K562 (cell line): Measurements from ENCODE around the gene FANCD2. TPM values are rescaled to one million over a fixed set of nuclear protein-coding genes. Genes with fewer than 3 reads are reported as not detected.

ENCODE experiments used
- ZNF408 ChIP-seq: fragments of 250-450 bp; sonication (Bioruptor Pico); IDR thresholded peaks from 2 replicates; pipeline ENCODE4 v1.4.0; 2020; ENCODE audit warnings: low read depth, mild to moderate bottlenecking, moderate library complexity
- polyA plus RNA-seq, 8 experiments: library from polyadenylated mRNA; depleted of rRNA in 4 of 8; stranded (reverse) in 5 of 8; unstranded in 3 of 8; fragments of >200 nt; fragmentation: Nextera tagmentation in 2 of 8; fragmentation: Illumina TruSeq in 1 of 8; extraction: Ambion mirVana in 2 of 8; extraction: Trizol in 1 of 8; gene quantifications; 2 replicates each; pipeline versions ENCODE4 v1.2.1 to v1.2.3, GENCODE V29; 2011 to 2014; ENCODE audit warnings: inconsistent platforms in 1 of 8, missing spikeins in 1 of 8
- total RNA-seq, 7 experiments: library from RNA; depleted of rRNA in 6 of 7; stranded (reverse); fragments of >200 nt in 6 of 7; fragmentation: Illumina TruSeq in 2 of 7; extraction: Trizol in 2 of 7; gene quantifications; 2 replicates each; pipeline versions ENCODE4 v1.2.1 to v1.2.3, GENCODE V29; 2011 to 2021; ENCODE audit warnings: low replicate concordance in 1 of 7
- TF ChIP-seq, protein P1 (sequence below): fragments of 450-650 bp; IDR thresholded peaks from 2 replicates; pipeline ENCODE4 v1.6.1; 2016; ENCODE audit warnings: mild to moderate bottlenecking, moderate library complexity
- TF ChIP-seq, protein P2 (sequence below): fragments of 450-650 bp; IDR thresholded peaks from 2 replicates; pipeline ENCODE4 v1.6.1; 2017; ENCODE audit warnings: antibody characterized with exemption, mild to moderate bottlenecking

Gene FANCD2
- total and polyA plus RNA-seq, 9 of the 15 experiments (the other 6 are each of a cell fraction or from before 2014, with no cell fraction given) = 59.4 to 137 (median 96.1) TPM

DNA sequence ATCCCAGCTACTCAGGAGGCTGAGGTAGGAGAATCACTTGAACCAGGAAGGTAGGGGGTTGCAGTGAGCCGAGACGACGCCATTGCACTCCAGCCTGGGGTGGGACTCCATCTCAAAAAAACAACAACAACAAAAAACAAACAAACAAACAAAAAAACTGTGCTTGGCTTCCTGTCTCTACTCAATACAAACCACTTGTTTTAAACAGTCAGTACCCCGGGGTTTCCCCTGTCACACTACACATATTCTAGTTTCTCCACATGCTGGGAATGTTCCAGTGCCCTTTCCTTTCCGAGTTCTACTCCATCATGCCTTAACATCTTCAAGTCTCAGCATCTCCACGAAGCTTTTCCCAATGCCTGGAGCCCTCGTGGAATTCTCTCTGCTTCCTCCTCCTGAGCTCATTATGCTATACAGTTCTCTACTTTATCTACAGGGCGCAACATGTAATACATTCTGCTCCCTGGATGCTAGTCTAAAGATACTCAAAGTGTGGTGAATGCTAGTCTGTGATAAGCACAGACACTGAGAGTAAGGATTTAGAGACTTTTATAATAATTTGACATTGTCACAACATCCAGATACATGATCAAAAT is 47.4 kb upstream of the FANCD2 start (continued):
- no peak for TF ChIP-seq ZNF408 (CRISPR knock-in tag)
- TF ChIP-seq, protein P1, sequence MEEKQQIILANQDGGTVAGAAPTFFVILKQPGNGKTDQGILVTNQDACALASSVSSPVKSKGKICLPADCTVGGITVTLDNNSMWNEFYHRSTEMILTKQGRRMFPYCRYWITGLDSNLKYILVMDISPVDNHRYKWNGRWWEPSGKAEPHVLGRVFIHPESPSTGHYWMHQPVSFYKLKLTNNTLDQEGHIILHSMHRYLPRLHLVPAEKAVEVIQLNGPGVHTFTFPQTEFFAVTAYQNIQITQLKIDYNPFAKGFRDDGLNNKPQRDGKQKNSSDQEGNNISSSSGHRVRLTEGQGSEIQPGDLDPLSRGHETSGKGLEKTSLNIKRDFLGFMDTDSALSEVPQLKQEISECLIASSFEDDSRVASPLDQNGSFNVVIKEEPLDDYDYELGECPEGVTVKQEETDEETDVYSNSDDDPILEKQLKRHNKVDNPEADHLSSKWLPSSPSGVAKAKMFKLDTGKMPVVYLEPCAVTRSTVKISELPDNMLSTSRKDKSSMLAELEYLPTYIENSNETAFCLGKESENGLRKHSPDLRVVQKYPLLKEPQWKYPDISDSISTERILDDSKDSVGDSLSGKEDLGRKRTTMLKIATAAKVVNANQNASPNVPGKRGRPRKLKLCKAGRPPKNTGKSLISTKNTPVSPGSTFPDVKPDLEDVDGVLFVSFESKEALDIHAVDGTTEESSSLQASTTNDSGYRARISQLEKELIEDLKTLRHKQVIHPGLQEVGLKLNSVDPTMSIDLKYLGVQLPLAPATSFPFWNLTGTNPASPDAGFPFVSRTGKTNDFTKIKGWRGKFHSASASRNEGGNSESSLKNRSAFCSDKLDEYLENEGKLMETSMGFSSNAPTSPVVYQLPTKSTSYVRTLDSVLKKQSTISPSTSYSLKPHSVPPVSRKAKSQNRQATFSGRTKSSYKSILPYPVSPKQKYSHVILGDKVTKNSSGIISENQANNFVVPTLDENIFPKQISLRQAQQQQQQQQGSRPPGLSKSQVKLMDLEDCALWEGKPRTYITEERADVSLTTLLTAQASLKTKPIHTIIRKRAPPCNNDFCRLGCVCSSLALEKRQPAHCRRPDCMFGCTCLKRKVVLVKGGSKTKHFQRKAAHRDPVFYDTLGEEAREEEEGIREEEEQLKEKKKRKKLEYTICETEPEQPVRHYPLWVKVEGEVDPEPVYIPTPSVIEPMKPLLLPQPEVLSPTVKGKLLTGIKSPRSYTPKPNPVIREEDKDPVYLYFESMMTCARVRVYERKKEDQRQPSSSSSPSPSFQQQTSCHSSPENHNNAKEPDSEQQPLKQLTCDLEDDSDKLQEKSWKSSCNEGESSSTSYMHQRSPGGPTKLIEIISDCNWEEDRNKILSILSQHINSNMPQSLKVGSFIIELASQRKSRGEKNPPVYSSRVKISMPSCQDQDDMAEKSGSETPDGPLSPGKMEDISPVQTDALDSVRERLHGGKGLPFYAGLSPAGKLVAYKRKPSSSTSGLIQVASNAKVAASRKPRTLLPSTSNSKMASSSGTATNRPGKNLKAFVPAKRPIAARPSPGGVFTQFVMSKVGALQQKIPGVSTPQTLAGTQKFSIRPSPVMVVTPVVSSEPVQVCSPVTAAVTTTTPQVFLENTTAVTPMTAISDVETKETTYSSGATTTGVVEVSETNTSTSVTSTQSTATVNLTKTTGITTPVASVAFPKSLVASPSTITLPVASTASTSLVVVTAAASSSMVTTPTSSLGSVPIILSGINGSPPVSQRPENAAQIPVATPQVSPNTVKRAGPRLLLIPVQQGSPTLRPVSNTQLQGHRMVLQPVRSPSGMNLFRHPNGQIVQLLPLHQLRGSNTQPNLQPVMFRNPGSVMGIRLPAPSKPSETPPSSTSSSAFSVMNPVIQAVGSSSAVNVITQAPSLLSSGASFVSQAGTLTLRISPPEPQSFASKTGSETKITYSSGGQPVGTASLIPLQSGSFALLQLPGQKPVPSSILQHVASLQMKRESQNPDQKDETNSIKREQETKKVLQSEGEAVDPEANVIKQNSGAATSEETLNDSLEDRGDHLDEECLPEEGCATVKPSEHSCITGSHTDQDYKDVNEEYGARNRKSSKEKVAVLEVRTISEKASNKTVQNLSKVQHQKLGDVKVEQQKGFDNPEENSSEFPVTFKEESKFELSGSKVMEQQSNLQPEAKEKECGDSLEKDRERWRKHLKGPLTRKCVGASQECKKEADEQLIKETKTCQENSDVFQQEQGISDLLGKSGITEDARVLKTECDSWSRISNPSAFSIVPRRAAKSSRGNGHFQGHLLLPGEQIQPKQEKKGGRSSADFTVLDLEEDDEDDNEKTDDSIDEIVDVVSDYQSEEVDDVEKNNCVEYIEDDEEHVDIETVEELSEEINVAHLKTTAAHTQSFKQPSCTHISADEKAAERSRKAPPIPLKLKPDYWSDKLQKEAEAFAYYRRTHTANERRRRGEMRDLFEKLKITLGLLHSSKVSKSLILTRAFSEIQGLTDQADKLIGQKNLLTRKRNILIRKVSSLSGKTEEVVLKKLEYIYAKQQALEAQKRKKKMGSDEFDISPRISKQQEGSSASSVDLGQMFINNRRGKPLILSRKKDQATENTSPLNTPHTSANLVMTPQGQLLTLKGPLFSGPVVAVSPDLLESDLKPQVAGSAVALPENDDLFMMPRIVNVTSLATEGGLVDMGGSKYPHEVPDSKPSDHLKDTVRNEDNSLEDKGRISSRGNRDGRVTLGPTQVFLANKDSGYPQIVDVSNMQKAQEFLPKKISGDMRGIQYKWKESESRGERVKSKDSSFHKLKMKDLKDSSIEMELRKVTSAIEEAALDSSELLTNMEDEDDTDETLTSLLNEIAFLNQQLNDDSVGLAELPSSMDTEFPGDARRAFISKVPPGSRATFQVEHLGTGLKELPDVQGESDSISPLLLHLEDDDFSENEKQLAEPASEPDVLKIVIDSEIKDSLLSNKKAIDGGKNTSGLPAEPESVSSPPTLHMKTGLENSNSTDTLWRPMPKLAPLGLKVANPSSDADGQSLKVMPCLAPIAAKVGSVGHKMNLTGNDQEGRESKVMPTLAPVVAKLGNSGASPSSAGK = peak; percentile 47
- TF ChIP-seq, protein P2, sequence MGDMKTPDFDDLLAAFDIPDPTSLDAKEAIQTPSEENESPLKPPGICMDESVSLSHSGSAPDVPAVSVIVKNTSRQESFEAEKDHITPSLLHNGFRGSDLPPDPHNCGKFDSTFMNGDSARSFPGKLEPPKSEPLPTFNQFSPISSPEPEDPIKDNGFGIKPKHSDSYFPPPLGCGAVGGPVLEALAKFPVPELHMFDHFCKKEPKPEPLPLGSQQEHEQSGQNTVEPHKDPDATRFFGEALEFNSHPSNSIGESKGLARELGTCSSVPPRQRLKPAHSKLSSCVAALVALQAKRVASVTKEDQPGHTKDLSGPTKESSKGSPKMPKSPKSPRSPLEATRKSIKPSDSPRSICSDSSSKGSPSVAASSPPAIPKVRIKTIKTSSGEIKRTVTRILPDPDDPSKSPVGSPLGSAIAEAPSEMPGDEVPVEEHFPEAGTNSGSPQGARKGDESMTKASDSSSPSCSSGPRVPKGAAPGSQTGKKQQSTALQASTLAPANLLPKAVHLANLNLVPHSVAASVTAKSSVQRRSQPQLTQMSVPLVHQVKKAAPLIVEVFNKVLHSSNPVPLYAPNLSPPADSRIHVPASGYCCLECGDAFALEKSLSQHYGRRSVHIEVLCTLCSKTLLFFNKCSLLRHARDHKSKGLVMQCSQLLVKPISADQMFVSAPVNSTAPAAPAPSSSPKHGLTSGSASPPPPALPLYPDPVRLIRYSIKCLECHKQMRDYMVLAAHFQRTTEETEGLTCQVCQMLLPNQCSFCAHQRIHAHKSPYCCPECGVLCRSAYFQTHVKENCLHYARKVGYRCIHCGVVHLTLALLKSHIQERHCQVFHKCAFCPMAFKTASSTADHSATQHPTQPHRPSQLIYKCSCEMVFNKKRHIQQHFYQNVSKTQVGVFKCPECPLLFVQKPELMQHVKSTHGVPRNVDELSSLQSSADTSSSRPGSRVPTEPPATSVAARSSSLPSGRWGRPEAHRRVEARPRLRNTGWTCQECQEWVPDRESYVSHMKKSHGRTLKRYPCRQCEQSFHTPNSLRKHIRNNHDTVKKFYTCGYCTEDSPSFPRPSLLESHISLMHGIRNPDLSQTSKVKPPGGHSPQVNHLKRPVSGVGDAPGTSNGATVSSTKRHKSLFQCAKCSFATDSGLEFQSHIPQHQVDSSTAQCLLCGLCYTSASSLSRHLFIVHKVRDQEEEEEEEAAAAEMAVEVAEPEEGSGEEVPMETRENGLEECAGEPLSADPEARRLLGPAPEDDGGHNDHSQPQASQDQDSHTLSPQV = peak; percentile 87
